T-helper 2 cell treated with Interferon-gamma antibody and Interleukin-4, amounts not matched to agents 100 ng/mL and 5 ng/mL, for 36 hours (primary cell): ENCODE data around the gene IFT88. TPM values are rescaled to one million over a fixed set of nuclear protein-coding genes. Genes with fewer than 3 reads are reported as not detected.
"Not testable (repeated sequence)": the region's sequence is repeated elsewhere in the genome, so short reads cannot be mapped to it uniquely, and the experiment has no call there.

ENCODE experiments used
- intact Hi-C: fragments of 100-400 bp; cut with micrococcal nuclease; formaldehyde crosslinking; loops from one replicate; pipeline ENCODE4 v1.15.1; 2023
- total RNA-seq: library from RNA; stranded (reverse); gene quantifications from 2 replicates; pipeline ENCODE4 v1.2.3, GENCODE V29; 2022

IFT88 gene
- total RNA-seq, 1 donor from 2014 or later: 4.8 TPM

GRCh38 chr13:20623000-20623399 lies 56.0 kb downstream of the IFT88 start:
- intact Hi-C loops: no loop called here

GRCh38 chr13:20624213-20624612 lies 57.3 kb downstream of the IFT88 start:
- intact Hi-C loops: no loop called here

- intact Hi-C loops: no loop called here
Measured at GRCh38 chr13:20633802-20634201, 66.8 kb downstream of the IFT88 start.

GRCh38 chr13:20636079-20636478 lies 69.1 kb downstream of the IFT88 start:
- intact Hi-C loops: no loop called here

GRCh38 chr13:20637811-20638210 lies 70.9 kb downstream of the IFT88 start:
- intact Hi-C loops: no loop called here

GRCh38 chr13:20647758-20648157 lies 80.8 kb downstream of the IFT88 start:
- intact Hi-C loops: no loop called here

GRCh38 chr13:20652946-20653345 lies 86.0 kb downstream of the IFT88 start:
- intact Hi-C loops: no loop called here

GRCh38 chr13:20654156-20654555 lies 87.2 kb downstream of the IFT88 start:
- intact Hi-C loops: no loop called here

GRCh38 chr13:20658451-20659040 lies 91.6 kb downstream of the IFT88 start:
- intact Hi-C loops: no loop called here

GRCh38 chr13:20664351-20664750 lies 97.4 kb downstream of the IFT88 start:
- intact Hi-C loops: no loop called here

GRCh38 chr13:20666948-20667347 lies 100.0 kb downstream of the IFT88 start:
- intact Hi-C loops: no loop called here

GRCh38 chr13:20667857-20668437 lies 101.0 kb downstream of the IFT88 start:
- intact Hi-C loops: no loop called here

- intact Hi-C loops: no loop called here
Measured at GRCh38 chr13:20669162-20669561, 102.2 kb downstream of the IFT88 start.

- intact Hi-C loops: no loop called here
Measured at GRCh38 chr13:20671789-20672188, 104.8 kb downstream of the IFT88 start.

- intact Hi-C loops: no loop called here
Measured at GRCh38 chr13:20672772-20673171, 105.8 kb downstream of the IFT88 start.

- intact Hi-C loops: no loop called here
Measured at GRCh38 chr13:20673715-20674114, 106.8 kb downstream of the IFT88 start.

- intact Hi-C loops: no loop called here
Measured at GRCh38 chr13:20676213-20676612, 109.3 kb downstream of the IFT88 start.

GRCh38 chr13:20678606-20679005 lies 111.6 kb downstream of the IFT88 start:
- intact Hi-C loops: not testable (repeated sequence)

- intact Hi-C loops: no loop called here
Measured at GRCh38 chr13:20679879-20680278, 112.9 kb downstream of the IFT88 start.

- intact Hi-C loops: no loop called here
Measured at GRCh38 chr13:20680416-20681080, 113.6 kb downstream of the IFT88 start.

GRCh38 chr13:20681481-20681880 lies 114.5 kb downstream of the IFT88 start:
- intact Hi-C loops: not testable (repeated sequence)

- intact Hi-C loops: no loop called here
Measured at GRCh38 chr13:20682061-20682460, 115.1 kb downstream of the IFT88 start.

- intact Hi-C loops: no loop called here
Measured at GRCh38 chr13:20684041-20684440, 117.1 kb downstream of the IFT88 start.
